Natural killer cell (primary cell): ENCODE data around the gene ARL15. TPM values are rescaled to one million over a fixed set of nuclear protein-coding genes. Genes with fewer than 3 reads are reported as not detected.

Source experiments
- ATAC-seq, 3 donors: fragments of 150-1000 bp in 2 of 3; fragments of 200-7000 bp in 1 of 3; cut with Tn5 transposase; 1 replicate in 1 of 3; 2 replicates in 2 of 3; pipeline ENCODE4 v1.10.0; 2021; ENCODE audit warnings: mild to moderate bottlenecking in 2 of 3, moderate library complexity in 2 of 3
- DNase-seq, 2 donors: peaks; one replicate each; pipeline versions ENCODE4 v3.0.0 to v3.0.0-alpha.2; 2013 to 2021; ENCODE audit warnings: mixed read lengths in 1 of 2
- H3K27ac ChIP-seq: one replicate; pipeline ENCODE4 v1.5.1; 2013; ENCODE audit warnings: mild to moderate bottlenecking, low read length
- H3K27me3 ChIP-seq: one replicate; pipeline ENCODE4 v1.6.1; 2013; ENCODE audit warnings: low read length; ENCODE audit not compliant: control insufficient read depth, insufficient read depth
- H3K36me3 ChIP-seq: one replicate; pipeline ENCODE4 v1.6.1; 2013; ENCODE audit warnings: low read length; ENCODE audit not compliant: control insufficient read depth, insufficient read depth
- H3K4me1 ChIP-seq: one replicate; pipeline ENCODE4 v1.6.1; 2013; ENCODE audit warnings: low read length; ENCODE audit not compliant: control insufficient read depth, insufficient read depth
- H3K4me3 ChIP-seq: one replicate; pipeline ENCODE4 v1.5.1; 2013; ENCODE audit warnings: low read length
- H3K9me3 ChIP-seq: one replicate; pipeline ENCODE4 v1.6.1; 2013; ENCODE audit warnings: low read length; ENCODE audit not compliant: control insufficient read depth, insufficient read depth
- H3K27ac Mint-ChIP-seq, 2 donors: one replicate each; pipeline ENCODE4 v1.8.0; 2022; ENCODE audit warnings: mild to moderate bottlenecking in 2 of 2, mixed read lengths in 2 of 2, moderate library complexity in 1 of 2
- H3K27me3 Mint-ChIP-seq, 2 donors: one replicate each; pipeline ENCODE4 v1.8.0; 2022; ENCODE audit warnings: low read depth in 2 of 2, mixed read lengths in 2 of 2
- H3K36me3 Mint-ChIP-seq: one replicate; pipeline ENCODE4 v1.8.0; 2022; ENCODE audit warnings: mixed read lengths
- H3K4me1 Mint-ChIP-seq, 2 donors: one replicate each; pipeline ENCODE4 v1.8.0; 2022; ENCODE audit warnings: mixed read lengths in 2 of 2
- H3K4me3 Mint-ChIP-seq: one replicate; pipeline ENCODE4 v1.8.0; 2022; ENCODE audit warnings: mild to moderate bottlenecking, moderate library complexity, mixed read lengths
- H3K9me3 Mint-ChIP-seq, 2 donors: one replicate each; pipeline ENCODE4 v1.8.0; 2022; ENCODE audit warnings: mixed read lengths in 2 of 2
- CTCF ChIP-seq: fragments of 200-600 bp; IDR thresholded peaks from one replicate; pipeline ENCODE4 v1.8.0; 2022; ENCODE audit warnings: antibody characterized with exemption
- WGBS: methylation state at CpG from one replicate; pipeline ENCODE4 v1.1.7; 2013; ENCODE audit warnings: missing lambda C conversion rate; ENCODE audit not compliant: insufficient coverage; 5-methylcytosine and 5-hydroxymethylcytosine counted together
- intact Hi-C: fragments of 100-400 bp; cut with micrococcal nuclease; formaldehyde crosslinking; loops from one replicate; pipeline ENCODE4 v1.14.2; 2022
- total RNA-seq, 4 donors: library from RNA; stranded (reverse); fragments of 120-200 nt in 1 of 4; gene quantifications; one replicate each; pipeline versions ENCODE4 v1.2.3 to v1.2.4, GENCODE V29; 2013 to 2022

Gene ARL15
- total RNA-seq, 3 donors from 2014 or later (not counting 1 experiment from before 2014, with no cell fraction given), result 28.9 to 35.1 (median 33.1) TPM

GRCh38 chr5:53927668-53928247, 382.6 kb downstream of the ARL15 start:
- ATAC-seq, result no peak
- WGBS, result 93% methylated on average over 5 of the region's 6 CpGs
- no peak for DNase-seq
- Mint-ChIP-seq H3K36me3 (no peaks in the 10 kb centered on the region), H3K9me3 (no peaks in the 10 kb centered on the region), H3K4me3 (no peak overlapping the region), H3K27ac (no peak overlapping the region), H3K27me3 (no peaks in the 10 kb centered on the region), H3K4me1 (peaks cover 9 to 21% of the 10 kb centered on the region in 2 donors)
- Histone ChIP-seq H3K27me3 (no peaks in the 10 kb centered on the region), H3K4me1 (no peaks in the 10 kb centered on the region), H3K27ac (no peak overlapping the region), H3K36me3 (no peaks in the 10 kb centered on the region), H3K4me3 (no peak overlapping the region), H3K9me3 (no peaks in the 10 kb centered on the region)
- intact Hi-C loops, result no loop called here
- TF ChIP-seq CTCF, result no peak

GRCh38 chr5:53926026-53926425, 384.3 kb downstream of the ARL15 start:
- peaks cover 9 to 11% of the 10 kb centered on the region in 2 donors for H3K4me1 Mint-ChIP-seq
- Histone ChIP-seq H3K9me3 (no peaks in the 10 kb centered on the region), H3K4me1 (no peaks in the 10 kb centered on the region), H3K27ac (no peak overlapping the region), H3K27me3 (no peaks in the 10 kb centered on the region), H3K36me3 (no peaks in the 10 kb centered on the region), H3K4me3 (no peak overlapping the region)
- H3K27ac Mint-ChIP-seq, result no peak overlapping the region
- intact Hi-C loops, result no loop called here
- H3K4me3 Mint-ChIP-seq, result no peak overlapping the region
- H3K27me3 Mint-ChIP-seq, result no peaks in the 10 kb centered on the region
- H3K36me3 Mint-ChIP-seq, result no peaks in the 10 kb centered on the region
- DNase-seq (no peak), ATAC-seq (no peak)
- H3K9me3 Mint-ChIP-seq, result no peaks in the 10 kb centered on the region
- TF ChIP-seq CTCF, result no peak
- 97% methylated on average over 4 of the region's 4 CpGs for WGBS

- Histone ChIP-seq H3K27me3 (no peaks in the 10 kb centered on the region), H3K4me3 (no peak overlapping the region), H3K4me1 (no peaks in the 10 kb centered on the region), H3K27ac (no peak overlapping the region), H3K9me3 (no peaks in the 10 kb centered on the region), H3K36me3 (no peaks in the 10 kb centered on the region)
- ATAC-seq, result no peak
- peaks cover 4 to 5% of the 10 kb centered on the region in 2 donors for H3K4me1 Mint-ChIP-seq
- no peak overlapping the region for H3K27ac Mint-ChIP-seq
- 97% methylated on average over 2 of the region's 2 CpGs for WGBS
- intact Hi-C loops, result no loop called here
- no peaks in the 10 kb centered on the region for H3K27me3 Mint-ChIP-seq
- no peak overlapping the region for H3K4me3 Mint-ChIP-seq
- TF ChIP-seq CTCF, result no peak
- H3K36me3 Mint-ChIP-seq, result no peaks in the 10 kb centered on the region
- H3K9me3 Mint-ChIP-seq, result no peaks in the 10 kb centered on the region
- no peak for DNase-seq
Observed at GRCh38 chr5:53924392-53924791, 386.0 kb downstream of the ARL15 start.

- Histone ChIP-seq H3K4me3 (no peak overlapping the region), H3K9me3 (no peaks in the 10 kb centered on the region), H3K27ac (no peak overlapping the region), H3K4me1 (no peaks in the 10 kb centered on the region), H3K27me3 (no peaks in the 10 kb centered on the region), H3K36me3 (no peaks in the 10 kb centered on the region)
- no peak overlapping the region for H3K4me3 Mint-ChIP-seq
- H3K27me3 Mint-ChIP-seq, result no peaks in the 10 kb centered on the region
- H3K27ac Mint-ChIP-seq, result no peak overlapping the region
- H3K4me1 Mint-ChIP-seq, result peaks cover 3 to 4% of the 10 kb centered on the region in 2 donors
- no peak for TF ChIP-seq CTCF
- H3K9me3 Mint-ChIP-seq, result no peaks in the 10 kb centered on the region
- no peaks in the 10 kb centered on the region for H3K36me3 Mint-ChIP-seq
- DNase-seq, result no peak
- intact Hi-C loops, result no loop called here
- no peak for ATAC-seq
- WGBS, result 97% methylated on average over 6 of the region's 6 CpGs
Observed at GRCh38 chr5:53923961-53924360, 386.4 kb downstream of the ARL15 start.
